Peyer's patch (tissue), 4 donors: ENCODE measurements around the gene ZNF786.

Experiments used
- CTCF ChIP-seq, 6 experiments: fragments of 450-650 bp in 4 of 6; fragments of 200-600 bp in 2 of 6; sonication (generic) in 1 of 6; IDR thresholded peaks; one replicate each; pipeline ENCODE4 v1.5.1; 2017 to 2019; ENCODE audit warnings: antibody characterized with exemption in 6 of 6, mild to moderate bottlenecking in 3 of 6, moderate library complexity in 1 of 6
- POLR2A ChIP-seq, 2 donors: fragments of 450-650 bp; IDR thresholded peaks; one replicate each; pipeline ENCODE4 v1.5.1; 2017; ENCODE audit warnings: antibody characterized with exemption in 2 of 2, mild to moderate bottlenecking in 2 of 2, moderate library complexity in 2 of 2

GRCh38 chr7:149053384-149053783 is 37.1 kb downstream of the ZNF786 start:
- TF ChIP-seq POLR2A (IDR thresholded peaks at IDR 0.05) (no peak), CTCF (IDR thresholded peaks at IDR 0.05) (no peak)
